RCC 7860 (cell line): Measurements from ENCODE around the gene GRIN2A.

Experiments used
- DNase-seq: peaks from one replicate; pipeline ENCODE4 v3.0.0-alpha.2; 2015; ENCODE audit warnings: low spot score
- FAIRE-seq: peaks from 2 replicates; lab custom pipeline; 2012; peaks lifted over from hg19 to GRCh38; lab: Jason Lieb, UNC

GRIN2A gene

GRCh38 chr16:10182222-10183053 is at the start of gene GRIN2A:
TSS of gene GRIN2A (minus strand) at chr16:10182428. CDS start at chr16:10180411, 2,017 bp downstream.
- DNase-seq (no peak), FAIRE-seq (no peak)

- FAIRE-seq (no peak), DNase-seq (no peak)
Measured at GRCh38 chr16:10231563-10231962, 49.3 kb upstream of the GRIN2A start.

GRCh38 chr16:10228779-10229178 is 46.6 kb upstream of the GRIN2A start:
- DNase-seq, result no peak
- no peak for FAIRE-seq

GRCh38 chr16:10226987-10227306 is 44.7 kb upstream of the GRIN2A start:
- DNase-seq (no peak), FAIRE-seq (no peak)

- FAIRE-seq, result no peak
Measured at GRCh38 chr16:10226141-10226986, 44.1 kb upstream of the GRIN2A start.

GRCh38 chr16:10225653-10226052 is 43.4 kb upstream of the GRIN2A start:
- DNase-seq, result no peak
- no peak for FAIRE-seq

More at GRCh38 chr16:10226141-10226986, 44.1 kb upstream of the GRIN2A start:
- no peak for DNase-seq

- DNase-seq (no peak), FAIRE-seq (no peak)
Measured at GRCh38 chr16:10224850-10225249, 42.6 kb upstream of the GRIN2A start.

GRCh38 chr16:10220942-10221341 is 38.7 kb upstream of the GRIN2A start:
- no peak for DNase-seq
- FAIRE-seq, result no peak

GRCh38 chr16:10219742-10220141 is 37.5 kb upstream of the GRIN2A start:
- DNase-seq, result no peak
- no peak for FAIRE-seq

- DNase-seq (no peak), FAIRE-seq (no peak)
Measured at GRCh38 chr16:10218490-10219206, 36.4 kb upstream of the GRIN2A start.

GRCh38 chr16:10213748-10214147 is 31.5 kb upstream of the GRIN2A start:
- FAIRE-seq (no peak), DNase-seq (no peak)

GRCh38 chr16:10210944-10211343 is 28.7 kb upstream of the GRIN2A start:
- DNase-seq (no peak), FAIRE-seq (no peak)

GRCh38 chr16:10206865-10207264 is 24.6 kb upstream of the GRIN2A start:
- DNase-seq (no peak), FAIRE-seq (no peak)

GRCh38 chr16:10206215-10206614 is 24.0 kb upstream of the GRIN2A start:
- DNase-seq, result no peak
- no peak for FAIRE-seq

GRCh38 chr16:10205688-10206087 is 23.5 kb upstream of the GRIN2A start:
- FAIRE-seq, result no peak
- DNase-seq, result no peak

- DNase-seq, result no peak
Measured at GRCh38 chr16:10202649-10203048, 20.4 kb upstream of the GRIN2A start.

GRCh38 chr16:10200637-10201586 is 18.7 kb upstream of the GRIN2A start:
- FAIRE-seq (no peak), DNase-seq (no peak)

More at GRCh38 chr16:10202649-10203048, 20.4 kb upstream of the GRIN2A start:
- FAIRE-seq, result no peak

- no peak for FAIRE-seq
- DNase-seq, result no peak
Measured at GRCh38 chr16:10196999-10197398, 14.8 kb upstream of the GRIN2A start.

GRCh38 chr16:10191096-10191495 is 8.9 kb upstream of the GRIN2A start:
- DNase-seq (no peak), FAIRE-seq (no peak)

- no peak for FAIRE-seq
Measured at GRCh38 chr16:10189861-10190390, 7.7 kb upstream of the GRIN2A start.

More at GRCh38 chr16:10189861-10190390, 7.7 kb upstream of the GRIN2A start:
- no peak for DNase-seq
